ENCODE results near the gene TIPIN. TPM values are rescaled to one million over a fixed set of nuclear protein-coding genes. Genes with fewer than 3 reads are reported as not detected.
"Not testable (repeated sequence)": the region's sequence is repeated elsewhere in the genome, so short reads cannot be mapped to it uniquely, and the experiment has no call there.

TIPIN gene
- total RNA-seq, 1 donor from 2014 or later = 17.7 TPM

DNA sequence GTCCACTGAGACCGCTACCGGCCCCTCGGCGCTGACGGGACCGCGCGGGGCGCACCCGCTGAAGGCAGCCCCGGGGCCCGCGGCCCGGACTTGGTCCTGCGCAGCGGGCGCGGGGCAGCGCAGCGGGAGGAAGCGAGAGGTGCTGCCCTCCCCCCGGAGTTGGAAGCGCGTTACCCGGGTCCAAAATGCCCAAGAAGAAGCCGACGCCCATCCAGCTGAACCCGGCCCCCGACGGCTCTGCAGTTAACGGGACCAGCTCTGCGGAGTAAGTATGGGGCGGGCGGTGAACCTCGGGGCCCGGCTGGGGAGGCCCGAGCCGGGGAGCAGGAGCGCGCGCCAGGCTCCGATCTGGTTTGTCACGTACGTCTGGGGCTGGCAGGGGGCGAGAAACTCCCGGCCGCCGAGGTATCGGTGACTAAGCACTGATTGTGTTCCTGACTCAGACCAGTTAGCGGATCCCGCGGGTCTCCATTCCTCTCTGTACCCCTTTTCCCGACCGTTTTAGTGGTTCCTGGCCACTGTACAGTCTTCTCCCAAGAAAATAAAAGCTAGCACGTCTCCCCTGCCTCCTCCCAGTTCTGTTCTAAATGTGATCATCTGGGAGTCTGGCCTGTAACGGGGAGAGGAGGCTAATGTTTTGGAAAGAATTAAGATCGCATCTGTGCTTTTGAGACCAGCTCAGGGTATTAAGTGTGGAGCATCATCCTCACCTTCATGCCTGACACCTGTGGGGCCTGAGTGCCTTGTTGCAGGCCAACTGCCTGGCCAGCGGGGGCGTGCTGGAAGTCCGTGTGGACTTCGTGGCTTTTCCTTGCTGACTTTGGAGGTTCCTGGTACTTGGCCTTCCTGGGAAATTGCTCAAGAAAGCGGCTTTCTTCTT lies 30.9 kb upstream of the TIPIN start:
- Mint-ChIP-seq H3K27ac (ENCODE audit: unreplicated experiment) (peak overlapping the region; percentile 67), H3K36me3 (ENCODE audit: low read depth, unreplicated experiment) (peaks cover 16% of the 10 kb centered on the region), H3K27me3 (ENCODE audit: unreplicated experiment) (peaks cover 4% of the 10 kb centered on the region), H3K9me3 (ENCODE audit: unreplicated experiment) (no peaks in the 10 kb centered on the region), H3K4me3 (ENCODE audit: unreplicated experiment) (peak overlapping the region; percentile 96), H3K4me1 (ENCODE audit: unreplicated experiment) (peaks cover 48% of the 10 kb centered on the region)
- TF ChIP-seq, protein P1, sequence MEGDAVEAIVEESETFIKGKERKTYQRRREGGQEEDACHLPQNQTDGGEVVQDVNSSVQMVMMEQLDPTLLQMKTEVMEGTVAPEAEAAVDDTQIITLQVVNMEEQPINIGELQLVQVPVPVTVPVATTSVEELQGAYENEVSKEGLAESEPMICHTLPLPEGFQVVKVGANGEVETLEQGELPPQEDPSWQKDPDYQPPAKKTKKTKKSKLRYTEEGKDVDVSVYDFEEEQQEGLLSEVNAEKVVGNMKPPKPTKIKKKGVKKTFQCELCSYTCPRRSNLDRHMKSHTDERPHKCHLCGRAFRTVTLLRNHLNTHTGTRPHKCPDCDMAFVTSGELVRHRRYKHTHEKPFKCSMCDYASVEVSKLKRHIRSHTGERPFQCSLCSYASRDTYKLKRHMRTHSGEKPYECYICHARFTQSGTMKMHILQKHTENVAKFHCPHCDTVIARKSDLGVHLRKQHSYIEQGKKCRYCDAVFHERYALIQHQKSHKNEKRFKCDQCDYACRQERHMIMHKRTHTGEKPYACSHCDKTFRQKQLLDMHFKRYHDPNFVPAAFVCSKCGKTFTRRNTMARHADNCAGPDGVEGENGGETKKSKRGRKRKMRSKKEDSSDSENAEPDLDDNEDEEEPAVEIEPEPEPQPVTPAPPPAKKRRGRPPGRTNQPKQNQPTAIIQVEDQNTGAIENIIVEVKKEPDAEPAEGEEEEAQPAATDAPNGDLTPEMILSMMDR (IDR thresholded peaks at IDR 0.05; ENCODE audit: unreplicated experiment) = peak; percentile 40
- DNase-seq (ENCODE audit: low spot score) = peak; percentile 44

DNA sequence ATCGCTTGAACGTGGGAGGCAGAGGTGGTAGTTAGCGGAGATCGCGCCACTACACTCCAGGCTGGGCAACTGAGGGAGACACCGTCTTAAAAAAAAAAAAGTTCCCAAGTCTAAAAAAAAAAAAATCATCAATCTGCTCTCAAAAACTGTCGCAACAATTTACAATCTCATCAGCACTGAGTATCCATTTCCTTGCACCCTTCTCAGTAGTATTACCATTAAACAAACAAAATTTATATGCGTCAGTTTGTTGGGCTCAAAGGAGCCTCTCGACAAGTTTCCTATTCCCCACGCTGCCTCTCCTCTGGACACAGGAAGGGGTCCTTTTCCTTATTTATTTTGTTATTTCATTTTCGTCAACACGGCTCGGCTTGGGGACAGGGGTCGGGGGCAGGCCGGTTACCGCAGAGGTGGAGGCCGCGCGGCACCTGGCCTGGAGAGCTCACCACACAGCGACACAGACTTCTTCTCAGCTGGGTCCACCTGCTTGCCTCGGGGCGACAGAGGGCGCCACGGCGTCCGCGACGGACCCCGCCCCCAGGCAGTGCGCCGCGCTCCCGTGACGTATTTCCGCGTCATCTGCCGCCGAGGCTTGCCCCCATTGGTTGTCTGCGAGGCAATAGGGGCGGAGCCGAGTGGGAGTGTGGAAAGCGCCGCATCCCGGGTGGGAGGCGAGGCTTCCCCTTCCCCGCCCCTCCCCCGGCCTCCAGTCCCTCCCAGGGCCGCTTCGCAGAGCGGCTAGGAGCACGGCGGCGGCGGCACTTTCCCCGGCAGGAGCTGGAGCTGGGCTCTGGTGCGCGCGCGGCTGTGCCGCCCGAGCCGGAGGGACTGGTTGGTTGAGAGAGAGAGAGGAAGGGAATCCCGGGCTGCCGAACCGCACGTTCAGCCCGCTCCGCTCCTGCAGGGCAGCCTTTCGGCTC lies 30.0 kb upstream of the TIPIN start, which contains the start of gene MAP2K1:
Gene MAP2K1, plus strand, starts transcription at position 709 of the 920 bp plus-strand sequence. CDS start 436 bp downstream, outside the sequence.
- Mint-ChIP-seq H3K27ac (ENCODE audit: unreplicated experiment) (peak within 1 kb of the TSS; percentile 85), H3K27me3 (ENCODE audit: unreplicated experiment) (peaks cover 4% of the 10 kb centered on the region), H3K36me3 (ENCODE audit: low read depth, unreplicated experiment) (peaks cover 10% of the 10 kb centered on the region), H3K4me3 (ENCODE audit: unreplicated experiment) (peak within 1 kb of the TSS; percentile 96), H3K9me3 (ENCODE audit: unreplicated experiment) (no peaks in the 10 kb centered on the region), H3K4me1 (ENCODE audit: unreplicated experiment) (peaks cover 42% of the 10 kb centered on the region)
- TF ChIP-seq, protein P1 (IDR thresholded peaks at IDR 0.05; ENCODE audit: unreplicated experiment) = peak; percentile 41
- DNase-seq (ENCODE audit: low spot score) = peak; percentile 97

DNA sequence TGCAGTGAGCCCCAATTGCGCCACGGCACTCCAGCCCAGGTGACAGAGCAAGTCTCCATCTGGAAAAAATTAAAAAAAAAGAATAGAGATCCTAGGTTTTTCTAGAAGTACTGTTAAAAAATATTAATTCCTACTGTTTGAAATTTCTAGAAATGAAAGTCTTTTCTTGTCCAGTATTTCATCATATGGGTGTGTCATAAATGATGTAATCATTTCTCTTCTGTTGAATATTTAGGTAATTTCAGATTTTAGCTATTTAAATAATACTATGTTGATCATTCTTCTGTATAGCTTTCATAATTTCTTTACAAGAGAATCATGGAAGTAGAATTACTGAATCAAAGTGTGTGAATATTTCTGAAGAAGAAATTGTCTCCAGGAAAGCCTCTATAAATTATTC lies 24.9 kb upstream of the TIPIN start:
- not testable (repeated sequence) for DNase-seq (ENCODE audit: low spot score); H3K9me3 Mint-ChIP-seq (ENCODE audit: unreplicated experiment); H3K4me3 Mint-ChIP-seq (ENCODE audit: unreplicated experiment); H3K4me1 Mint-ChIP-seq (ENCODE audit: unreplicated experiment); H3K27ac Mint-ChIP-seq (ENCODE audit: unreplicated experiment); H3K27me3 Mint-ChIP-seq (ENCODE audit: unreplicated experiment); H3K36me3 Mint-ChIP-seq (ENCODE audit: low read depth, unreplicated experiment)

DNA sequence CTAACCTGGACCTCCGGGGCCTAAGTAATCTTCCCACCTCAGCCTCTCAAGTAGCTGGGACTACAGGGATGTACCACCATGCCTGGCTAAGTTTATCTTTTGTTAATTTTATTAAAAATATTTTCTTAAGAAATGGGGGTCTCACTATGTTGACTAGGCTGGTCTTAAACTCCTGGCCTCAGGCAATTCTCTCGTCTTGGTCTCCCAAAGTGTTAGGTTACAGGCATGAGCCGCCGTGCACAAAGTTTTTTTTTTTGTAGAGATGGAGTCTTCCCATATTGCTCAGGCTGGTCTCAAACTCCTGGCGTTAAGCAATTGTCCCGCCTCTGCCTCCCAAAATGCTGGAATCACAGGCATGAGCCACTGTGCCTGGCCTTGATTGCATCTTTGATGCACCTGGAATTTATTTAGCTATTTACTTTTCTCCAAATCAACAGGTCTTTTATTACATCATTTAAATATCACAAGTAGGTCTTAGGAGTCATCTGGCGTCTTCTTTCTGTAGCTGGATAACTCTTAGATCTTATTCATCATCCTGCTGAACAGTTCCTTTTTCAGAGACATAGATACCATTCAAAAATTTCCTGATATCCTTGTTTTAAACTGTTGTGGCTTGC lies 22.4 kb upstream of the TIPIN start:
- no peaks in the 10 kb centered on the region for H3K9me3 Mint-ChIP-seq (ENCODE audit: unreplicated experiment)

More for the DNA sequence above, 22.4 kb upstream of the TIPIN start:
- Mint-ChIP-seq H3K27me3 (ENCODE audit: unreplicated experiment) (no peaks in the 10 kb centered on the region), H3K27ac (ENCODE audit: unreplicated experiment) (no peak overlapping the region), H3K4me3 (ENCODE audit: unreplicated experiment) (no peak overlapping the region), H3K36me3 (ENCODE audit: low read depth, unreplicated experiment) (no peaks in the 10 kb centered on the region), H3K4me1 (ENCODE audit: unreplicated experiment) (no peaks in the 10 kb centered on the region)
- no peak for DNase-seq (ENCODE audit: low spot score)
- TF ChIP-seq, protein P1 (IDR thresholded peaks at IDR 0.05; ENCODE audit: unreplicated experiment) = no peak

Measured in endothelial cell (in vitro differentiated cells).